ENCODE data around the gene SNX14. TPM values are rescaled to one million over a fixed set of nuclear protein-coding genes. Genes with fewer than 3 reads are reported as not detected.

SNX14 gene
- total and polyA plus RNA-seq, 11 donors, result 23.3 to 41.8 (median 31.8) TPM

- Histone ChIP-seq H3K4me3 (no peak overlapping the region), H3K27ac (no peak overlapping the region), H3K9me3 (no peaks in the 10 kb centered on the region), H3K36me3 (peaks cover 0 to 36% (median 0%) of the 10 kb centered on the region in 9 donors), H3K27me3 (no peaks in the 10 kb centered on the region), H3K4me1 (peaks cover 0 to 7% (median 0%) of the 10 kb centered on the region in 12 donors)
- WGBS, 4 donors, result 73 to 82% (median 76%) methylated on average over 5 of the region's 5 CpGs
- TF ChIP-seq CTCF (IDR thresholded peaks at IDR 0.05), result no peak
- no peak for TF ChIP-seq POLR2A (IDR thresholded peaks at IDR 0.05)
- intact Hi-C loops (cut with DNase I), result no loop called here
- ATAC-seq (no peak), DNase-seq (no peak)
These were observed 98.8 kb downstream of the SNX14 start for GRCh38 chr6:85494547-85495536.

- WGBS, 4 donors, result 81 to 91% (median 88%) methylated on average over 1 of the region's 1 CpG
- no peaks in the 10 kb centered on the region for H3K27me3 ChIP-seq
- no peak overlapping the region for H3K4me3 ChIP-seq
- DNase-seq (no peak), ATAC-seq (no peak)
- peaks cover 0 to 41% (median 0%) of the 10 kb centered on the region in 9 donors for H3K36me3 ChIP-seq
- intact Hi-C loops (cut with DNase I), result no loop called here
- no peaks in the 10 kb centered on the region for H3K4me1 ChIP-seq
- H3K9me3 ChIP-seq, result no peaks in the 10 kb centered on the region
- H3K27ac ChIP-seq, result no peak overlapping the region
- no peak for TF ChIP-seq CTCF (IDR thresholded peaks at IDR 0.05)
- no peak for TF ChIP-seq POLR2A (IDR thresholded peaks at IDR 0.05)
These were observed 100.3 kb downstream of the SNX14 start for GRCh38 chr6:85493389-85493788.

- no peaks in the 10 kb centered on the region for H3K9me3 ChIP-seq
- no peaks in the 10 kb centered on the region for H3K27me3 ChIP-seq
- no peak overlapping the region for H3K4me3 ChIP-seq
- 78 to 82% (median 79%) methylated on average over 6 of the region's 6 CpGs for WGBS, 4 donors
- ATAC-seq (peak in 1 of 4 donors; percentile 24), DNase-seq (no peak)
- H3K27ac ChIP-seq, result no peak overlapping the region
- intact Hi-C loops (cut with DNase I), result no loop called here
- no peaks in the 10 kb centered on the region for H3K4me1 ChIP-seq
- H3K36me3 ChIP-seq, result peaks cover 0 to 57% (median 0%) of the 10 kb centered on the region in 9 donors
- TF ChIP-seq POLR2A (IDR thresholded peaks at IDR 0.05), result no peak
- no peak for TF ChIP-seq CTCF (IDR thresholded peaks at IDR 0.05)
These were observed 103.0 kb downstream of the SNX14 start for GRCh38 chr6:85490516-85491248.

GRCh38 chr6:85484948-85485347 is 108.7 kb downstream of the SNX14 start:
- 88 to 93% (median 90%) methylated on average over 5 of the region's 5 CpGs for WGBS, 4 donors
- H3K4me1 ChIP-seq, result peaks cover 0 to 20% (median 2%) of the 10 kb centered on the region in 12 donors
- TF ChIP-seq POLR2A (IDR thresholded peaks at IDR 0.05) (no peak), CTCF (IDR thresholded peaks at IDR 0.05) (no peak)
- H3K27ac ChIP-seq, result no peak overlapping the region
- DNase-seq (no peak), ATAC-seq (no peak)
- H3K4me3 ChIP-seq, result no peak overlapping the region
- no peaks in the 10 kb centered on the region for H3K27me3 ChIP-seq
- peaks cover 0 to 22% (median 0%) of the 10 kb centered on the region in 9 donors for H3K36me3 ChIP-seq
- H3K9me3 ChIP-seq, result no peaks in the 10 kb centered on the region
- intact Hi-C loops (cut with DNase I), result loop anchor here in 1 of 10 donors (2.0 kb wide), 1 partner anchor 130 kb away; no protein-coding TSS in a partner anchor

All from heart left ventricle (tissue), 16 donors.